Measurements from ENCODE around the gene PKN3.
"Not testable (repeated sequence)": the region's sequence is repeated elsewhere in the genome, so short reads cannot be mapped to it uniquely, and the experiment has no call there.

Gene PKN3

DNA sequence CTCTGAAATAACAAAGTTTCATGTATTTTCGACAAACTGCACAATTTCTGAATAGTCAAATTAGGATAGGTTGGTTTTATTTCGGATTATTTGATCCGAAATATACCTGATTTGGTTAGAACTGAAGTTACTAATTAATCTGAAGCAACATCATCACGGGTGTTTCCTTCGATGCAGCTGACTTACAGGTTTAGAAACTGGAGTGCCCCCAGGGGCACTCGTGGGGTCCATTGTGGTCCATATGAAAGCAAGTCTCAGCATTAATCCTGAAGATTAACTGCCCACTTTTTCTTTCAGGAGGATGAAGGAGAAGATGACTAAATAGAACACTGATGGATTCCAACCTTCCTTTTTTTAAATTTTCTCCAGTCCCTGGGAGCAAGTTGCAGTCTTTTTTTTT lies 8.0 kb upstream of the PKN3 start:
- DNase-seq: no peak

DNA sequence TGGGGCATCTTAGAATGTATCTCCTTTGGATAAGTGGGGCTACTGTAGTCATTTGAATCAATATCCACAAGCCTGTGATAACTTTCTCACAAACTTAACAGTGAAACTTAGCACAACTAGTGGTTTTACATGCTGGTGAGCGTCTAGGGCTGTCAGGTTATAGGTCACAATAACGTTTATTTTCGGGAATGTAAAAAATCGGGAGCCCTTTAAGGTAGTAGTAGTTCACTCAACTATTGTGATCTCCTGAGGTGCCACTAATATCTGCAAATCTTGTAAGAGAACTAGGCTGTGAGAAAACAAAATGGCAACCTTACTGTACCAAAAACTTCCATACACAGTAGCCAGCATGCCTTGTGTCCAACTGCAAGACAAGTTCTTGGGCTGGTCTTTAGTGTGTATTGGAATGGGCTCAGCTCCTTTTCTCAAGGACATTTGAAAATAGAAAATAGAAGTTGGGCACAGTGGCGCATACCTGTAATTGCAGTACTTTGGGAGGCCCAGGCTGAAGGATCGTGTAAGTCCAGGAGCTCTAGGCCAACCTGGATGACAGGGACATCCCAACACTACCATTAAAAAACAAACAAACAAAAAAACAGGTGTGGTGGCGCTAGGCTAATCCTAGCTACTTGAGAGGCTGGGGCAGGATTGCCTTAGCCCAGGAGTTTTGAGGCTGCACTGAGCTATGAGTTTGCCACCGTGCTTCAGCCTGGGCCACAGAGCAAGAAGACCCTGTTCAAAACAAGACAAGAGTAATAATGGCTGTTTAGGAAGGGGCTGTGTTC lies 5.2 kb upstream of the PKN3 start:
- no peak for DNase-seq

DNA sequence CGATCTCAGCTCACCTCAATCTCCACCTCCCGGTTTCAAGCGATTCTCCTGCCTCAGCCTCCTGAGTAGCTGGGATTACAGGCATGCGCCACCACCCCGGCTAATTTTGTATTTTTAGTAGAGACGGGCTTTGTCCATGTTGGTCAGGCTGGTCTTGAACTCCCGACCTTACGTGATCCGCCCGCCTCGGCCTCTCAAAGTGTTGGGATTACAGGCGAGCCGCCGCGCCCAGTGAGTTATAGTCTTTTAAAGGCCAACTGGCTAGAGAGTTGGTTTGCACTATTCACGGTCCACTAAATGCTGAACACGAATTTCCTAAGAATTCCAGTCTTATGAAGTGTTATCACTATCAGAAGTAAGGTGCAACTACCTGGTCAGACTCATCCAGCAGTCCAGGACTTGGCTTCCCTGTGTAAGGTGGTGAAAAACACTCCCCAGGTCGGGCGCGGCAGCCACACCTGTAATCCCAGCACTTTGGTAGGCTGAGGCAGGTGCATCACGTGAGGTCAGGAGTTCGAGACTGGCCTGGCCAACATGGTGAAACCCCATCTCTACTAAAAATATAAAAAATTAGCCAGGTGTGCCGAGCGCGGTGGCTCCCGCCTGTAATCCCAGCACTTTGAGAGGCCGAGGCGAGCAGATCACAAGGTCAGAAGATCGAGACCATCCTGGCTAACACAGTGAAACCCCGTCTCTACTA lies 3.1 kb upstream of the PKN3 start:
- not testable (repeated sequence) for DNase-seq

DNA sequence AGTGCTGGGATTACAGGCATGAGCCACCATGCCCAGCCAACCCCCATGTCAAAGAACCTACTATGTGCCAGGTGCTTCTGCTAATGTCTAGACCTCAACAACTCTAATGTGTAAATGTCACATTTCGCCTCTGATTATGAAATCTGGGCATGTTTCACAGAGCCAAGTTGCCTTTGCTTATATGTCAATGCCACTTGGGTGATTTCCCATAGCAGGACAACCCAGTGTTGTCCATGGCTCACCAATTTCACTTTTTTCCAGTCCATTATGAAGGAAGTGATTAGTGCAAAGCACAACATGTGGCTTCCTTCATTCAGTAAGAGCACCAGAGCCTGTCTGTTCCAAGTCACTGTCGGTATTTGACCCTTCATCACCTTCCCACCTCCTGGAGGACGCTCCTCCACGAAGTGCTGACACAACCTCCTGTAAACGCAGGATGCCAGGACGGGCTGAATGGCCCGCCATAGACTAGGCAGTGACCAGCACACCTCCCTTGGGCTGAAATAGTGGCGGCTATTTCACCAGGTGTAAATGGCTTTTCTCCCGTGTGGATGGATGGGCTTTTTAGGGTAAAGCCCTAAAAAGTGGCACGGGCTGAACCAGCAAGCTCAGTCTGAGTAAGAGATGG lies 962 bp upstream of the PKN3 start:
- DNase-seq: no peak

DNA sequence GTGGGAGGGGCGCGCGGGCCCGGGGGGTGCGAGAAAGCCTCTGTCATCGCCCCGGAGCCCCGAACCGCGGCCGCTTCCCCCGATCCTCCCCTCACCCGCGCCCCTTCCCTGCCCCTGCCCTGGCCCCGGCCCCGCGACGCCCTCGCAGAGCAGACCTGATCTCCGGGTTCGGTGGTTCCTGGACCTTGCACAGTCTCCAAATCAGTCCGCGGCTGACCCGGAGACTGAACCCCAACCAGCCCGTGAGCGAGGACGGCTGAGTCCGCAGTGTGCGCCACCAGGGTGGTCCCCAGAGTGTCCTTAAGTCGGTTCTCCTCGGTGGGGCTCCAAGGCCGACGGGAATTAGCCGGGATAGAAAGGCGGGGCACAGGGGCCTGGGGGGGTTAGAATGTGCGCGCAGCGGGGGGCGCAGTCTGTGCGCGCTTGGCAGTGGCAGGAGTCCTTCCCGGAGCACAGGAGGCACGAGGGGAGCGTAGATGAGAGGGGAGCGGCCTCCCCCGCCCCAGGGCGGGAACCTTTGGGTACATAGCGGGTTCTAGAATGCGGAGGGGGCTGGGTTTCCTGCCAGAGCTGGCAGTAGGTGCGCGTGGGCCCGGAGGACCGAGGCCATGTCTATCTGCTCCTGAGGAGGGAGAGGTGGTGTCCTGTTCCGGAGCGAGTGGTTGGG lies 779 bp downstream of the PKN3 start:
- DNase-seq: peak; percentile 58

DNA sequence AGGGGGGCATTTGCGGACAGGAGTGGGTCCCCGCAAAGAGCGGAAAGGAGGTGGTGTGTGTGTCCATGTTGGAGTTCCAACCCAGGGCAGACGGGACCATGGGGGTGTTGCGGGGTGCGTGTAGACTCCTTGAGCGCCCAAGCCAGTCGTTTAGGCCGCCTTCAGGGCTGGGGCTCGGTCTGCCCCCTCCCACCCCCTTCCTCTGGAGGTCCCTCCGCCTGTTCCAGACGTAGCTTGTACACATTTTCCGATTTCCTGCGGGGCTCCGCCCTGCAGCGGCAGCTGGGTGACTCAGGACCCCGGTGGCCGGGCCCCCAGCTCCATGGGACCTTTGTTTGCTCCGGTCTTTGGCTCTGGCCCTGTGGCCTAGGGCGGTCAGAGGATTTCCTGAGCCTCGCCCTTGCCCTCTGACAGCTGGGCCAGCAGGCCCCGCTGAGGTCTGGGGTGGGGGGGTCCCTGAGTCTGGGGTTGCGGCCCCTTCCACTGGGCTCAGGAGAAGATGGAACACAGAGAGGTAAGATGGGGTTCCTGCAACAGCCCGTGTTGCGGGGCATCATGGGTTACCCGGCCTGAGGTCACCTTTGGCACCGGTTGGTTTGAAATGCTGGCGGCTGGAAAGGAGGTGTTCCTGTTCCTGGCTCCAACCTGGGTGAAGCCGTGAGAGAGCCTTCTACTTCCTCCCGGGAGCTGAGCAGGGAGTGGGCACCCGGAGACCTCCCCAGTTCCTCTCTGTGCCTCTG lies 1.5 kb downstream of the PKN3 start:
- peak; percentile 47 for DNase-seq

DNA sequence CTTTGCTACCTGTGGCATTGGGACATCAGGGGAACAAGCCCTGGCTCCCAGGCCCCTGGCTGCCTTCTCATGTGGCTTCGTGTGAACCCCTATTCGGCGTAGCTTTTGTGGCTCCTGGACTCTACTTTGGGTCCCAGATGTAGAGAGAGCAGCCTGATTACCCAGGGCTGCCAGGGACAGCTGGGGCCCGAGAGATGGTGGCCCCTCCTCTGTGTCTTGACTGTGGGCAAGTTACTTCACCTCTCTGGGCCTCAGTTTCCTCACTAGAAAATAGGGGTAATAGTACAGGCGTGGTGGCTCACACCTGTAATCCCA lies 2.0 kb downstream of the PKN3 start:
- no peak for DNase-seq

DNA sequence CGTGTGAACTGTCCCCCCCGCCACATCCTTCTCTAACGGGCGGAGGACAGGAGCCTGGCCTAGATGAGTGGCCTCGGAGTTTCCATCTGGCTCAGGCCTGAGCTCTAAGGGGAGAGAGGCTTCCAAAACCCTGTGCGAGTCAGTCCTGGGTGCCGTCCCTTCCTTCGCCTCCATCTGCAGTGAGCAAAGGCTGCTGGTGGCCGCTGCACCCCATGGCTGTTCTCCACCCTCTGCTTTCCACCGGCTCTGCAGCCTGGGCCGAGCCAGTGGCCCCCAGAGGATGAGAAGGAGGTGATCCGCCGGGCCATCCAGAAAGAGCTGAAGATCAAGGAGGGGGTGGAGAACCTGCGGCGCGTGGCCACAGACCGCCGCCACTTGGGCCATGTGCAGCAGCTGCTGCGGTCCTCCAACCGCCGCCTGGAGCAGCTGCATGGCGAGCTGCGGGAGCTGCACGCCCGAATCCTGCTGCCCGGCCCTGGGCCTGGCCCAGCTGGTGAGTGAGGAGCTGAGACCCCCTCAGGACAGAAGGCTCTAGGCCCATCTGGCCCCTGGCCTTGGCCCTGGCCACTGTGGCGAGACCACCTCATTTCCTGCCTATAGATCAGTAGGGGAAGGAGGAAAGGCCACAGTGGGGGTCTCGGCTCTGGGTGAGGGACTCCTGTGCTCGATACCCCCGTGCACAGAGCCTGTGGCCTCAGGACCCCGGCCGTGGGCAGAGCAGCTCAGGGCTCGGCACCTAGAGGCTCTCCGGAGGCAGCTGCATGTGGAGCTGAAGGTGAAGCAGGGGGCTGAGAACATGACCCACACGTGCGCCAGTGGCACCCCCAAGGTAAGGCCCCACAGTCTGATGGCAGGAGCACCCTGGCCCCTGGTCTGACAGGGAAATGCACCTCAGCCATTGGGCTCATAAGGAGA lies 3.0 kb downstream of the PKN3 start:
- DNase-seq: no peak

DNA sequence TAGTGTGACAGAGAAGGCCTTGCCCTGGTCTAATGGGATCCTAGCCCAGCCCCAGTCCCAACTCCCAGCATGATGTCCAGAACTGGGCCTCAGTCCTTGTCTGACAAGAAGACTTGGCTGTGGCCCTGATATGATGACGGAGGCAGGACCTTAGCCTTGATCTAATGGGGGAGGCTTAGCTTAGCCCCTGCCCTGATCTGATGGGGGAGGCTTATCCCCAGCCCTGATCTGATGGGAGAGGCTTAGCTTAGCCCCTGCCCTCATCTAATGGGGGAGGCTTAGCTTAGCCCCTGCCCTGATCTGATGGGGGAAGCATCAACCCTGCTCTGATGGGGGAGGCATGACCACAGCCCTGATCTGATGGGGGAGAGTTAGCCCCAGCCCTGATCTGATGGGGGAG lies 3.7 kb downstream of the PKN3 start:
- no peak for DNase-seq

DNA sequence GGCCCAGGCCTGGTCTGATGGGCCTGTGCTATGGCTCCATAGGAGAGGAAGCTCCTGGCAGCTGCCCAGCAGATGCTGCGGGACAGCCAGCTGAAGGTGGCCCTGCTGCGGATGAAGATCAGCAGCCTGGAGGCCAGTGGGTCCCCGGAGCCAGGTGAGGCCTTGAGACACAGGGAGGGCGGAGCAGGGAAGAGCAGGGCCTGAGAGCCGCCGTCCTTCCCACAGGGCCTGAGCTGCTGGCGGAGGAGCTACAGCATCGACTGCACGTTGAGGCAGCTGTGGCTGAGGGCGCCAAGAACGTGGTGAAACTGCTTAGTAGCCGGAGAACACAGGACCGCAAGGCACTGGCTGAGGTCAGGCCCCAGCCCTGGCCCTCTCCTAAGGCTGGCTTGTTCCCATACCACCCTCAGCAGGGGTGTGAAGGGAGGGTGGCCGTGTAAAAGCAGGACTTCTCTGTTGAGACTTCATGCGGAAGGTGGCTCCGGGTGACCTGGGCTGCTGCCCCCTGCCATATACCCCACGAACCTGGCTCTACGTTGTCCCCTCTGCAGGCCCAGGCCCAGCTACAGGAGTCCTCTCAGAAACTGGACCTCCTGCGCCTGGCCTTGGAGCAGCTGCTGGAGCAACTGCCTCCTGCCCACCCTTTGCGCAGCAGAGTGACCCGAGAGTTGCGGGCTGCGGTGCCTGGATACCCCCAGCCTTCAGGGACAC lies 4.5 kb downstream of the PKN3 start:
- DNase-seq: no peak

DNA sequence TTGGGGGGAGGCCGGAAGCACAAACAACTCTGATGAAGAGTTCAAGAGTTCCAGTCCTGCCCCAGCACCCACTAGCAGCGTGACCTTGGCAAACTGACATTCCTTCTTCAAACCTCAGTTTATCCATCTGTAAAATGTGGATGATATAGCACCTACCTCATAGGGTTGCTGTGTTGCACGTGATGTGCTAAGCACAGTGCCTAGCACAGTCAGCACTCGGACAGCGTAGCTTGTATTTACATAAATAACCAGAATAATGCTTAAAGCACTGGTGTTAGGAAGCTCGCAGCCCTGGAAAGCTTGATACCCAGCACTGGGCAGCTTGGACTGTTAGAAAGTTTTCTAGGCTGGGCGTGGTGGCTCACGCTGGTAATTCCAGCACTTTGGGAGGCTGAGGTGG lies 5.1 kb downstream of the PKN3 start:
- DNase-seq: no peak

DNA sequence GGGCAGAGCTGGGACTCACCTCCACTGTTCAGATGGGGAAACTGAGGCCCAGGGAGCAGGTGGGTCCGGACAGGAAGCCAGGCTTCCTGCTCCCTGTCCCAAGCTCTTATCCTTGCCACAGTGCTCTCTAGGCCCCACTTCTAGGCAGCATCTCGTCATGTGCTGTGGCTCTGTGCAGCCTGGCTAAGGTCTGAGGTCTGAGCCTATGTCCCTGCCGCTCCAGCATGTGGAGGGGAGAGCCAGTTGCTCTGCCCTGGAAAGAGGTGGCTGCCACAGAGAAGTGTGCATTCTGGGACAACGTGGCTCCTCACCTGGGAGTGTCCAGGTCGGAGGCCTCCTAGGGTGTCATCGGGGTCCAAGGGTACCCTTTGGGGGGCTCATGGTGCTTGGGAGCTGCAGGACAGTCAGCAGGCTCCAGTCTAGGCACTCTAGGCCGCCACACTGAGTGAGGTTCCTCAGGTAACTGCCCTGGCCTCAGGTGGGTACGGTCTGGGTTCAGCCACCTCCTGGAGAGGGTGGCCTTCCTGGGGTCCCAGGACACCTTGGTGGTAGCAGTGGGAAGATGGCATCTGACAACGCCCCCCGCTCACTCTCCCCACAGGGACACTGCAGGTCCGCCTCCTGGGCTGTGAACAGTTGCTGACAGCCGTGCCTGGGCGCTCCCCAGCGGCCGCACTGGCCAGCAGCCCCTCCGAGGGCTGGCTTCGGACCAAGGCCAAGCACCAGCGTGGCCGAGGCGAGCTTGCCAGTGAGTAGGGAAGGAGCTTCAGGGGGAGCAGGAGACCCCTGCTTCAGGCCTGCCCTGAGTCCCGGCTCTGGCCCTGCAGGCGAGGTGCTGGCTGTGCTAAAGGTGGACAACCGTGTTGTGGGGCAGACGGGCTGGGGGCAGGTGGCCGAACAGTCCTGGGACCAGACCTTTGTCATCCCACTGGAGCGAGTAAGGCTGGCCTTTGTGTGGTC lies 10.4 kb downstream of the PKN3 start:
- no peak for DNase-seq

DNA sequence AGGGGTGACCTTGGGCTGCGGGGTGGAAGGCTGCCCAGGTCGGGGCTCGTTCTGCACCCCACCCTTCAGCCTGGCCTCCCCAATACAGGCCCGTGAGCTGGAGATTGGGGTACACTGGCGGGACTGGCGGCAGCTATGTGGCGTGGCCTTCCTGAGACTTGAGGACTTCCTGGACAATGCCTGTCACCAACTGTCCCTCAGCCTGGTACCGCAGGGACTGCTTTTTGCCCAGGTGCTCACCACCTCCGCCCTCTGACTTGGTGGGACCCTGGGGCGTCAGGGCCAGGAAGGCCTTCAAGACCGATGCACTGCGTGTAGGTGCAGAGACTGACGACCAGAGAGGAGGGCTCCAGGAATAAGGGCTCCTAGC lies 11.1 kb downstream of the PKN3 start:
- no peak for DNase-seq

DNA sequence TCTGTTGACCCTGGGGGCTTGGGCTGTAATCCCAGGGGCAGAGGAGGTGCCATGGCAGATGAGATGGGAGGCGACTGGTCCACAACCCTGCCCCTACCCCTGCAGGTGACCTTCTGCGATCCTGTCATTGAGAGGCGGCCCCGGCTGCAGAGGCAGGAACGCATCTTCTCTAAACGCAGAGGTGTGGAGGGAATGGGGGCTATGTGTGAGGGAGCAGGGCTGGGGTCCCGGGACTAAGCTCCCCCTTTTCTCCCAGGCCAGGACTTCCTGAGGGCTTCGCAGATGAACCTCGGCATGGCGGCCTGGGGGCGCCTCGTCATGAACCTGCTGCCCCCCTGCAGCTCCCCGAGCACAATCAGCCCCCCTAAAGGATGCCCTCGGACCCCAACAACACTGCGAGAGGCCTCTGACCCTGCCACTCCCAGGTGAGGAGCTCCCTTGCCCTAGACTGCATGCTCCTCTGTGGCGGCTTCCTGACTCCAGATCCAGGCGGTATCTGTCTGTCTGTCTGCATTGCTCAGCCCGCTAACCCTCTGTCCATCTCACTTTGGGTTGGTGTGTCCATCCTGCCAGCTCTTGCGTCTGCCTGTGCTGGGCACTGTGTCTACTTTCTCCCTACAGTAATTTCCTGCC lies 11.8 kb downstream of the PKN3 start:
- DNase-seq: no peak

DNA sequence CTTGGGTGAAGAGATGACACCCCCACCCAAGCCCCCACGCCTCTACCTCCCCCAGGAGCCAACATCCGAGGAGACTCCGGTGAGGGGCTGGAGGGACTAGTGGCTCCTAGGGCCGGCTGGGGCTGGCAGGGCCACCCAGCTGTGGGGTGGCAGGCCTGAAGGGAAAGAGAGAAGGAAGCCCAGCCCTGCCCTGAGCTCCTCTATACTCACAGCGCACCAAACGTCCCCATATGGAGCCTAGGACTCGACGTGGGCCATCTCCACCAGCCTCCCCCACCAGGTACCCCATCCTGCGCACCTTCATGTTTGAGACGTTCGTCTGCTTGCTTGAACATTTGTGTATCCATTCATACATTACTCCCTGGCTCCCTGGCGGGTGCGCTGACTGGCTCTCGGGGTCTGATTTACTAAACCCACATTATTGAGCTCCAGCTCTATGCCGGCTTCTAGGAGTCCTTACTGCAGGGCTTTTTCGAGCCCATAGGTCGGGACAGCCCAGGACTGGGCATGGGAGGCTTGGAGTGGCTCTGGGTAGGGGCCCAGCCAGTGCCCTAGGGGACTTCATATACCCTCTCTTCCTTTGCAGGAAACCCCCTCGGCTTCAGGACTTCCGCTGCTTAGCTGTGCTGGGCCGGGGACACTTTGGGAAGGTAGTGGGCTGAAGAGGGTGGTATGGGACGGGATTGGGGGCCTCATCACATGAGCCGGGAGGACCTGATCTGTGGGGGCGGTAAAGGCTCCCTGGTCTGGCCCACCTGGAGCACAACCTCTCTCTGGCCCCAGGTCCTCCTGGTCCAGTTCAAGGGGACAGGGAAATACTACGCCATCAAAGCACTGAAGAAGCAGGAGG lies 12.5 kb downstream of the PKN3 start:
- DNase-seq: no peak

DNA sequence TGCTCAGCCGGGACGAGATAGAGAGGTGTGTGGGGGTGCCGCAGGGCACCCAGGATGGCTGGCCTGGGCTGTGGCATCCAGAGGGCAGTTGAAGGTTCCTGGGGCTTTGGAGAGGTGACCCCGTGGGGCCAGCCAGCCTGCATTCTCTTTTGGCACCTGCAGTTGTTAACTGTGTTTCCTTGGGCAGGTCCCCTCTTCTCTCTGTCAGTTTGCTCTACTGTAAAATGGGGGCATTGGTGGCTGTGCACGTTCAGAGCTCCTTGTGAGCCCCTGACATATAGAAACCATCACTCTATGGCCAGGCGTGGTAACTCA lies 13.1 kb downstream of the PKN3 start:
- no peak for DNase-seq

DNA sequence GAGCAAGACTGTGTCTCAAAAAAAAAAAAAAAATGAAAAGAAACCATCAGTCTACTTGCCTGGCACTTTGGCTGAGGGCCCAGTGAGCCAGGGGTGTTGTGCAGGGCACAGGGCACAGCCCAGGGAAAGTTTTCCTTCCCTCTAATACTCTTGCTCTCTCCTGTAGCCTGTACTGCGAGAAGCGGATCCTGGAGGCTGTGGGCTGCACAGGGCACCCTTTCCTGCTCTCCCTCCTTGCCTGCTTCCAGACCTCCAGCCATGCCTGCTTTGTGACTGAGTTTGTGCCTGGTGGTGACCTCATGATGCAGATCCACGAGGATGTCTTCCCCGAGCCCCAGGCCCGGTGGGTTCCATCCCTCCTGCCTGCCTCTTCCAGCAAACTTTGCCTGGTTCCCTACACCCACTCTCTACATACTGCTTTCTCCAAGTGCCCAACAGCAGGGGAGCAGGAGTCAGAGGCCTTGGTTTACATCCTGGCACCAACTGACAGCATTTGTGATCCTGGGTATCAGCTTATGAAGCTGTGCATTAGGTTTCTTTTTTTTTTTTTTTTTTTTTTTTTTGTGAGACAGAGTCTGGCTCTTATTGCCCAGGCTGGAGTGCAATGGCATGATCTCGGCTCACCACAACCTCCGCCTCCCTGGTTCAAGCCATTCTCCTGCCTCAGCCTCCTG lies 14.4 kb downstream of the PKN3 start:
- DNase-seq: no peak

DNA sequence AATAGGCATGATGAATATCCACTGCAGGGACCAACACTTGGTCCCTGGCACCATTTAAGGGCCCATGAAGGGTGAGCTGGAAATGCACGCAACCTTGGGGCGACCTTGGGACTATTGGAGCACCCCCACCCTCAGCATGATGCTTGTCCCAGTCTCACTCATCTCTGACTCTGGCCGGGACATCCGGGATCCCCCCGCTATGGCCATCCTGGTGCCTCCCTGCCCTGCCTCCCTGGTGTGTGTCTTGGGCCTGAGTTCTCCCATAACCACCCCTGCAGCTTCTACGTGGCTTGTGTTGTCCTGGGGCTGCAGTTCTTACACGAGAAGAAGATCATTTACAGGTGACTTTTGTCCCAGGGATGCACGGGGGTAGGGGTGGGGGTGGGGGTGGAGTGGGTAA lies 15.7 kb downstream of the PKN3 start:
- no peak for DNase-seq

Data from stimulated activated CD4-positive, alpha-beta T cell treated with anti-CD3 and anti-CD28 coated beads, Interleukin-15, amount 100 ng/mL, for 24 hours (primary cell).